Neuronal stem cell (in vitro differentiated cells): ENCODE results near the gene SCYL1.
"Not testable (repeated sequence)": the region's sequence is repeated elsewhere in the genome, so short reads cannot be mapped to it uniquely, and the experiment has no call there.

ENCODE experiments used
- DNase-seq: peaks from one replicate; pipeline ENCODE4 v3.0.0-alpha.2; 2013; ENCODE audit warnings: low spot score
- H2AFZ ChIP-seq: one replicate; pipeline ENCODE4 v1.6.1; 2013; ENCODE audit warnings: mild to moderate bottlenecking, low read length, inconsistent platforms
- H2AK5ac ChIP-seq: 2 replicates; pipeline ENCODE4 v1.6.1; 2013; ENCODE audit warnings: low read depth, mild to moderate bottlenecking, inconsistent platforms, low read length, moderate library complexity, mixed read lengths
- H2BK120ac ChIP-seq: 2 replicates; pipeline ENCODE4 v1.6.1; 2013; ENCODE audit warnings: low read depth, mild to moderate bottlenecking, inconsistent platforms, low read length, moderate library complexity, mixed read lengths
- H2BK12ac ChIP-seq: one replicate; pipeline ENCODE4 v1.6.1; 2013; ENCODE audit warnings: low read length, inconsistent platforms
- H2BK15ac ChIP-seq: 2 replicates; pipeline ENCODE4 v1.6.1; 2013; ENCODE audit warnings: mild to moderate bottlenecking, low read length, inconsistent platforms, mixed read lengths
- H2BK5ac ChIP-seq: one replicate; pipeline ENCODE4 v1.6.1; 2013; ENCODE audit warnings: inconsistent platforms, mild to moderate bottlenecking, low read length, moderate library complexity
- H3K14ac ChIP-seq: one replicate; pipeline ENCODE4 v1.6.1; 2013; ENCODE audit warnings: low read length, inconsistent platforms
- H3K18ac ChIP-seq: 2 replicates; pipeline ENCODE4 v1.6.1; 2013; ENCODE audit warnings: low read length, inconsistent platforms
- H3K23ac ChIP-seq: 2 replicates; pipeline ENCODE4 v1.6.1; 2013; ENCODE audit warnings: low read depth, mild to moderate bottlenecking, mixed read lengths, low read length, inconsistent platforms; ENCODE audit not compliant: poor library complexity
- H3K27ac ChIP-seq: replicated peaks from 3 replicates; pipeline ENCODE4 v1.5.1; 2013; ENCODE audit warnings: low read length, inconsistent platforms
- H3K27me3 ChIP-seq, 3 experiments: 2 replicates each; pipeline ENCODE4 v1.6.1; 2013; ENCODE audit warnings: low read length in 3 of 3, mild to moderate bottlenecking in 2 of 3, inconsistent platforms in 1 of 3, low read depth in 1 of 3, mixed read lengths in 1 of 3, moderate library complexity in 1 of 3; ENCODE audit not compliant: control insufficient read depth in 3 of 3, insufficient read depth in 3 of 3
- H3K36me3 ChIP-seq, 2 donors: replicated peaks in 1 of 2; 2 replicates each; pipeline ENCODE4 v1.6.1; 2013; ENCODE audit warnings: low read length in 2 of 2; ENCODE audit not compliant: control insufficient read depth in 2 of 2, insufficient read depth in 2 of 2
- H3K4ac ChIP-seq: 2 replicates; pipeline ENCODE4 v1.6.1; 2013; ENCODE audit warnings: inconsistent platforms, mild to moderate bottlenecking, low read length, moderate library complexity
- H3K4me1 ChIP-seq, 2 donors: 1 replicate in 1 of 2; 2 replicates in 1 of 2; pipeline ENCODE4 v1.6.1; 2013; ENCODE audit warnings: low read length in 2 of 2, low read depth in 1 of 2; ENCODE audit not compliant: control insufficient read depth in 2 of 2, insufficient read depth in 1 of 2
- H3K4me2 ChIP-seq: one replicate; pipeline ENCODE4 v1.6.1; 2013; ENCODE audit warnings: mild to moderate bottlenecking, low read length, inconsistent platforms; ENCODE audit not compliant: insufficient read depth, poor library complexity, severe bottlenecking
- H3K4me3 ChIP-seq, 2 donors: 2 replicates each; pipeline ENCODE4 v1.5.1; 2013; ENCODE audit warnings: low read length in 2 of 2, mild to moderate bottlenecking in 2 of 2, inconsistent platforms in 1 of 2, moderate library complexity in 1 of 2
- H3K79me1 ChIP-seq: one replicate; pipeline ENCODE4 v1.6.1; 2013; ENCODE audit warnings: low read depth, mild to moderate bottlenecking, inconsistent platforms, low read length, moderate library complexity
- H3K9ac ChIP-seq: one replicate; pipeline ENCODE4 v1.6.1; 2013; ENCODE audit warnings: mild to moderate bottlenecking, low read depth, low read length, inconsistent platforms; ENCODE audit not compliant: poor library complexity
- H3K9me3 ChIP-seq, 2 donors: replicated peaks in 1 of 2; 2 replicates each; pipeline versions ENCODE3 to v1.6.1; 2013; ENCODE audit warnings: low read length in 2 of 2, mild to moderate bottlenecking in 2 of 2, inconsistent platforms in 1 of 2, low read depth in 1 of 2, mixed read lengths in 1 of 2, moderate library complexity in 1 of 2; ENCODE audit not compliant: control insufficient read depth in 2 of 2, insufficient read depth in 1 of 2
- H4K8ac ChIP-seq: one replicate; pipeline ENCODE4 v1.6.1; 2013; ENCODE audit warnings: low read depth, mild to moderate bottlenecking, inconsistent platforms, low read length, moderate library complexity
- H4K91ac ChIP-seq: one replicate; pipeline ENCODE4 v1.6.1; 2013; ENCODE audit warnings: low read length, low read depth, mild to moderate bottlenecking, inconsistent platforms; ENCODE audit not compliant: poor library complexity
- WGBS, 2 donors: extraction: QIAGEN DNeasy Blood & Tissue Kit; methylation state at CpG; one replicate each; pipeline ENCODE4 v1.1.7; 2013; ENCODE audit warnings: missing lambda C conversion rate in 2 of 2, mixed read lengths in 1 of 2; ENCODE audit not compliant: insufficient read length in 2 of 2, insufficient replicate concordance in 1 of 2; ENCODE audit errors: extremely low coverage in 2 of 2; 5-methylcytosine and 5-hydroxymethylcytosine counted together

The SCYL1 gene

DNA sequence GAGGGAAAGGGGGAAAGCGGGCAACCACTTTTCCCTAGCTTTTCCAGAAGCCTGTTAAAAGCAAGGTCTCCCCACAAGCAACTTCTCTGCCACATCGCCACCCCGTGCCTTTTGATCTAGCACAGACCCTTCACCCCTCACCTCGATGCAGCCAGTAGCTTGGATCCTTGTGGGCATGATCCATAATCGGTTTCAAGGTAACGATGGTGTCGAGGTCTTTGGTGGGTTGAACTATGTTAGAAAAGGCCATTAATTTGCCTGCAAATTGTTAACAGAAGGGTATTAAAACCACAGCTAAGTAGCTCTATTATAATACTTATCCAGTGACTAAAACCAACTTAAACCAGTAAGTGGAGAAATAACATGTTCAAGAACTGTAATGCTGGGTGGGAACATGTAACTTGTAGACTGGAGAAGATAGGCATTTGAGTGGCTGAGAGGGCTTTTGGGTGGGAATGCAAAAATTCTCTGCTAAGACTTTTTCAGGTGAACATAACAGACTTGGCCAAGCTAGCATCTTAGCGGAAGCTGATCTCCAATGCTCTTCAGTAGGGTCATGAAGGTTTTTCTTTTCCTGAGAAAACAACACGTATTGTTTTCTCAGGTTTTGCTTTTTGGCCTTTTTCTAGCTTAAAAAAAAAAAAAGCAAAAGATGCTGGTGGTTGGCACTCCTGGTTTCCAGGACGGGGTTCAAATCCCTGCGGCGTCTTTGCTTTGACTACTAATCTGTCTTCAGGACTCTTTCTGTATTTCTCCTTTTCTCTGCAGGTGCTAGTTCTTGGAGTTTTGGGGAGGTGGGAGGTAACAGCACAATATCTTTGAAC, 19.2 kb upstream of the SCYL1 start:
- no peak overlapping the region for H2AK5ac ChIP-seq
- no peaks in the 10 kb centered on the region for H3K27me3 ChIP-seq
- no peak overlapping the region for H3K18ac ChIP-seq
- no peak overlapping the region for H2BK5ac ChIP-seq
- no peak overlapping the region for H2BK120ac ChIP-seq
- H3K4me1 ChIP-seq = peaks cover 2 to 10% of the 10 kb centered on the region in 2 donors
- H3K4me3 ChIP-seq = peak overlapping the region; percentile 72 to 75
- H2AFZ ChIP-seq = no peak overlapping the region
- no peak overlapping the region for H2BK15ac ChIP-seq
- H4K8ac ChIP-seq = no peak overlapping the region
- peak overlapping the region; percentile 85 for H3K9ac ChIP-seq
- no peak overlapping the region for H3K23ac ChIP-seq
- no peaks in the 10 kb centered on the region for H3K79me1 ChIP-seq
- H3K14ac ChIP-seq = no peak overlapping the region
- peak overlapping the region; percentile 69 for H3K4me2 ChIP-seq
- no peak overlapping the region for H2BK12ac ChIP-seq
- no peak overlapping the region for H4K91ac ChIP-seq
- H3K4ac ChIP-seq = no peak overlapping the region
- H3K36me3 ChIP-seq = peaks cover 41 to 69% of the 10 kb centered on the region in 2 donors
- no peaks in the 10 kb centered on the region for H3K9me3 ChIP-seq
- no CpG with 5 or more reads among the region's 12 CpGs for WGBS, 2 donors
- DNase-seq = no peak
- peak overlapping the region; percentile 18 for H3K27ac ChIP-seq

DNA sequence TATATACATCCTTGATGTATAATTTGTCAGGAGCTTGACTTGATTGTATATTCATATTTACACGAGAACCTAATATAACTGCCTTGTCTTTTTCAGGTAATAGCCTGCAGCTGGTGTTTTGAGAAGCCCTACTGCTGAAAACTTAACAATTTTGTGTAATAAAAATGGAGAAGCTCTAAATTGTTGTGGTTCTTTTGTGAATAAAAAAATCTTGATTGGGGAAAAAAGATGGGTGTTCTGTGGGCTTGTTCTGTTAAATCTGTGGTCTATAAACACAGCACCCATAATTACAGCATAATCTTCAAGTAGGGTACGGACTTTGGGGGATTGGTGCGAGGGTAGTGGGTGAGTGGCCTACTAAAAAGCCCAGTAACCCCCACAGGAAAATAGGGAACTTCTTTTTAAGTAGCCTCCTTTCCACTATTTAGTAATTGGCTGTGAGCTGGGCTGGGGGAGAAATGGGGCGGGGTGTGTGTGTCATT, 18.6 kb upstream of the SCYL1 start:
- Histone ChIP-seq H3K14ac (no peak overlapping the region), H3K4me1 (peaks cover 2 to 10% of the 10 kb centered on the region in 2 donors), H2BK15ac (no peak overlapping the region), H2AK5ac (no peak overlapping the region), H4K91ac (no peak overlapping the region), H2BK12ac (no peak overlapping the region), H3K9me3 (no peaks in the 10 kb centered on the region), H3K4me3 (peak overlapping the region; percentile 72 to 75), H3K4ac (no peak overlapping the region), H2AFZ (no peak overlapping the region), H3K23ac (no peak overlapping the region), H3K9ac (no peak overlapping the region), H2BK5ac (no peak overlapping the region), H4K8ac (no peak overlapping the region), H3K18ac (no peak overlapping the region), H3K36me3 (peaks cover 39 to 63% of the 10 kb centered on the region in 2 donors), H3K27ac (peak overlapping the region; percentile 14), H3K4me2 (peak overlapping the region; percentile 69), H3K27me3 (no peaks in the 10 kb centered on the region), H3K79me1 (no peaks in the 10 kb centered on the region), H2BK120ac (no peak overlapping the region)
- DNase-seq = no peak
- WGBS, 2 donors = no CpG with 5 or more reads among the region's 4 CpGs

- no peak overlapping the region for H2BK5ac ChIP-seq
- H3K14ac ChIP-seq = no peak overlapping the region
- H3K18ac ChIP-seq = no peak overlapping the region
- H3K27ac ChIP-seq = peak overlapping the region; percentile 55
- no peaks in the 10 kb centered on the region for H3K79me1 ChIP-seq
- DNase-seq = peak; percentile 62
- H3K4me3 ChIP-seq = peak overlapping the region; percentile 39 to 72
- H3K4me2 ChIP-seq = peak overlapping the region; percentile 69
- H2BK120ac ChIP-seq = no peak overlapping the region
- peaks cover 2 to 10% of the 10 kb centered on the region in 2 donors for H3K4me1 ChIP-seq
- H2AK5ac ChIP-seq = no peak overlapping the region
- H3K27me3 ChIP-seq = no peaks in the 10 kb centered on the region
- H3K36me3 ChIP-seq = peaks cover 33 to 57% of the 10 kb centered on the region in 2 donors
- no peak overlapping the region for H4K8ac ChIP-seq
- no peak overlapping the region for H3K9ac ChIP-seq
- no peak overlapping the region for H2BK12ac ChIP-seq
- no peak overlapping the region for H3K4ac ChIP-seq
- H3K9me3 ChIP-seq = no peaks in the 10 kb centered on the region
- no CpG with 5 or more reads among the region's 7 CpGs for WGBS, 2 donors
- H2AFZ ChIP-seq = no peak overlapping the region
- no peak overlapping the region for H2BK15ac ChIP-seq
- H3K23ac ChIP-seq = peak overlapping the region; percentile 65
- H4K91ac ChIP-seq = no peak overlapping the region
Observed at GRCh38 chr11:65506772-65507505, 17.9 kb upstream of the SCYL1 start.

GRCh38 chr11:65512311-65512710, 12.6 kb upstream of the SCYL1 start:
- H2BK5ac ChIP-seq, H3K4me2 ChIP-seq, H3K27me3 ChIP-seq, H4K91ac ChIP-seq, H3K79me1 ChIP-seq, H2BK120ac ChIP-seq, H3K4me3 ChIP-seq, H3K23ac ChIP-seq, H2BK12ac ChIP-seq, H4K8ac ChIP-seq, H3K27ac ChIP-seq, H3K36me3 ChIP-seq, H3K14ac ChIP-seq, H2AFZ ChIP-seq, H3K4ac ChIP-seq, DNase-seq, H3K4me1 ChIP-seq, H3K18ac ChIP-seq, H2BK15ac ChIP-seq, H3K9me3 ChIP-seq, H3K9ac ChIP-seq, H2AK5ac ChIP-seq: not testable (repeated sequence)
- no CpG with 5 or more reads among the region's 3 CpGs for WGBS, 2 donors
